Tibial nerve (tissue), 3 donors: ENCODE data around the gene ELOB.

Experiments used
- CTCF ChIP-seq, 5 experiments: fragments of 200-600 bp in 3 of 5; fragments of 450-650 bp in 2 of 5; sonication (generic) in 3 of 5; IDR thresholded peaks; one replicate each; pipeline ENCODE4 v1.5.1; 2016 to 2019; ENCODE audit warnings: antibody characterized with exemption in 5 of 5, mild to moderate bottlenecking in 3 of 5, moderate library complexity in 2 of 5
- POLR2A ChIP-seq, 2 donors: fragments of 450-650 bp; IDR thresholded peaks; one replicate each; pipeline ENCODE4 v1.6.1; 2017; ENCODE audit warnings: antibody characterized with exemption in 2 of 2, mild to moderate bottlenecking in 2 of 2, moderate library complexity in 2 of 2

GRCh38 chr16:2790631-2791030, 13.6 kb upstream of the ELOB start:
- TF ChIP-seq CTCF (IDR thresholded peaks at IDR 0.05) (no peak), POLR2A (IDR thresholded peaks at IDR 0.05) (no peak)
